NK-92 (cell line): ENCODE results near the gene ALK.

ENCODE experiments used
- DNase-seq: peaks from one replicate; lab custom pipeline; 2025; ENCODE audit not compliant: unreplicated experiment; lab: John Stamatoyannopoulos, UW

ALK gene

DNA sequence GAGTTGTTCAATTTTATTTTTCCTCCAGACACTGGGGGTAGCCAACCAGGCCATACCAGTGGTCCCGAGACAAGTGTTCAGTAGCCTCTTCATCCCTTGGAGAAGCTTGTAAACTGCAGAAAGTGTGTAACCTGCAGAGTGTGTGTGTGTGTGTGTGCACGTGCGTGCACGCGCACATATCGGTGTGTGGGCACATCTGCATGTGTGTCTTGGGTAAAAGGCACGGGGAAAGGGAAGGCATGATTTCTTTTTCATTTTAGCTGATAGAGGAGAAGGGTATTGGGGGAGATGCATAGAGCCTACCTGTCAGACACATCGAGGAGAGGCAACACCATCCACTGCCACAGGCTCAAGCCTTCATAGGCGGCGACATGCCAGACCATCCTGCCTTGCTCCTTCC, 624.8 kb downstream of the ALK start:
- no peak for DNase-seq

DNA sequence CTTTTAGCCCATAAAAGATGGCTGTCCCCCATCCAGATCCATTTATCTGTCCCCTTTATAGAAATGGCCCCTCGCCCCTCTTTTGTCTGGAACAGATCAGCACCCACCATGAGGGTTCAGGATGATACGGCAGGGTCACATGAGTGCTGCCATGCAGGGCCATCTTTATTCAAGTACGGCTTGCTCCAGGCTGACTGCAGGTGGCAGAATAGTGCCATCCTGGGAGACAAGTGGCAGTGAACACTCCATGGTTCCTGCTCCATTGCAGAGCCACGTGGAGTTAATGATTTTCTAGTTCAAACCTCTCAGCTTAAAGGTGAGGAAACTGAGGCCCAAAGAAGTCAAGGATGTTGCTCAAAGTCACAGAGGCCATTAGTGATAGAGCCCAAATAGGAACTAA, 625.5 kb downstream of the ALK start:
- no peak for DNase-seq

- no peak for DNase-seq
Measured at GRCh38 chr2:29293830-29294438, 627.5 kb downstream of the ALK start.

GRCh38 chr2:29290293-29291047, 630.9 kb downstream of the ALK start:
- DNase-seq = no peak

DNA sequence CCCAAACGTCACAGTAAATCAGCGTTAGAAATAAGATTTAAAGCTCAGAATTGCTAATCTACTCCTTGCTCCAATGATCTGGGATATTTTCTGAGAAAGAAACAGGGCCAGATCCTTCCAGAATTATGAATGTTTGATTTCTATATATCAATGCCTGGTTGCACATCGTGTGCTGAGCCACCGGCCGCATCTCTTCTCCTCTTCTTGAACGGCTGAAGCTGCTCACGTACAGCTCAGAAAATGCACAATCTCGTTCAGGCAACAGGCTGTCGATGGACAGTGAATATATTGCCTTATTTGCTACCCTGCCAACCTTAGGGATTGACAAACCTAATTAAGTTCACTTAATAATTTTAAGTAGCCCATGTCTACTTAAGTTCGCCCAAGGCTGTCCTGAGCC, 636.7 kb downstream of the ALK start:
- no peak for DNase-seq

DNA sequence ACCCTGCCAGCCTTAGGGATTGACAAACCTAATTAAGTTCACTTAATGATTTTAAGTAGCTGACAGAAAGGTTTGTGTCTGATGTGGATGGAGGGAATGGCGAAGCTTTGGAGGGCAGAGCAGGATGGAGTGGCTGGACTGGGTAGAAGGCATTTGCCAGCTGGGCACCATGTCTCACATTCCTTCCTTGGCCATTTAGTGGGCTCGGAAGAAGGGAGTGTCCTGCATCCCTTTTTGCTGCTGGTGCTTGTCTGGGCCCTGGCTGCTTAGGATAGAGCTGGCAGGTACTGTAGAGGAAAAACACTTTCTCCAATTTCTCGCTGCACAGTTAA, 639.5 kb downstream of the ALK start:
- DNase-seq = no peak

- no peak for DNase-seq
Measured at GRCh38 chr2:29281086-29281915, 640.1 kb downstream of the ALK start.

DNA sequence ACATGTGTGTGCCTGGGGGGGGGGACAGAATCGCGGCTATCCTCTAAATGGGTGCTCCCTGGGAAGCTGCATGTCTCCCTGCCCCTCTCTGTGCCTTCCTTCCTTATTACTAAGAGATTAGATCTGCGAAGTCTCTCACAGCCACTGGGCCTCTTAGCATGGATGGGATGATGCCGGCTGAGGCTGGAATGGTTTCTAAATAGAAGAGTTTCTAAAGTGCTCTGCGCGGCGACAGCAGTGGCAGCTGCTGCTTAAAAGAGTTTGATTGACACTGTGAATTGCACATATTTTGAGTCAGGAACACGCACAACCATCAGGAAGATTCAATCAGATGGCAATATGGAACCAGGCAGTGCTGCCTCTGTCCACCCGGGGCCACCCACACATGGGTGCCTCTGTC, 642.4 kb downstream of the ALK start:
- no peak for DNase-seq

- no peak for DNase-seq
Measured at GRCh38 chr2:29276151-29276550, 645.2 kb downstream of the ALK start.

DNA sequence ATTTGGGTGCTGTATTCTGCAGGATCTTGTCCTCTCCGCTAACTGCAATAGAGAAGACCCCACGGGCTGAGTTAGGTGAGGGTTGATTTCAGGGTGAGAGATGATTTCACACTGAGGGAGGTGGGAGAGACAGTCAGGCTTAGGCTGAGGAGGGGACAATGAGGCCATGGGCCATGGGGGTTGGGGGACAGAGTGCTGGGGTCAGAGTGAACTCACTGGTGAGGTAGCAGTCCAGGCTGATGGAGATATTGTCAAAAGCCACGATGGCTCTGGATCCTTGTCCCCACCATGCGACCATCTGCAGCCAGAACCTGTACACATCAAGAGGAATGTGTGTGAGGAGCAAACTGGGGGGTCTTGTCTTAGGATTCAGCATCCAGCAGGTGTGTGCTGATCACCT, 646.2 kb downstream of the ALK start:
- no peak for DNase-seq

GRCh38 chr2:29273685-29274611, 647.4 kb downstream of the ALK start:
- no peak for DNase-seq

GRCh38 chr2:29273004-29273684, 648.2 kb downstream of the ALK start:
- DNase-seq = no peak

DNA sequence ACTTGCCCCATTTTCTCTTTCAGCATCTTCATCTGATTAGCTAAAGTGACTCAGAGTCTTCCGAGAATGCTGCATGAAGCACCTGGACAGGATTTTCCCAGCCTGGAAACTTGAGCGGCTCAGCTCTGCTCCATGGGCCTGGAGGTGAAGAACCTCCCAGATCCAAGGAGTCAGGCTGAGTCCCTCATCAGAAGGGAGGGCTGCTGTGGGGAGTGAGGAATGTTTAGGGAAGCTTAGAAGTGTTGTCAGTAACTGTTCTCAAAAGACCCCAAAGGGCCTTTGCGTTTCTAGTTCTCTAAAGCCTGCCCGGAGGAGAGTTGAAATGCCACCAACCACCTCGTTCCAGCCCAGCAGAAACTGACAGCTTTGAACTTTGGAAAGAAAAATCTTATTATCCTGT, 649.1 kb downstream of the ALK start:
- no peak for DNase-seq

GRCh38 chr2:29270701-29271121, 650.7 kb downstream of the ALK start:
- no peak for DNase-seq

GRCh38 chr2:29269765-29270109, 651.6 kb downstream of the ALK start:
- DNase-seq = no peak

GRCh38 chr2:29269095-29269764, 652.2 kb downstream of the ALK start:
- DNase-seq = no peak

DNA sequence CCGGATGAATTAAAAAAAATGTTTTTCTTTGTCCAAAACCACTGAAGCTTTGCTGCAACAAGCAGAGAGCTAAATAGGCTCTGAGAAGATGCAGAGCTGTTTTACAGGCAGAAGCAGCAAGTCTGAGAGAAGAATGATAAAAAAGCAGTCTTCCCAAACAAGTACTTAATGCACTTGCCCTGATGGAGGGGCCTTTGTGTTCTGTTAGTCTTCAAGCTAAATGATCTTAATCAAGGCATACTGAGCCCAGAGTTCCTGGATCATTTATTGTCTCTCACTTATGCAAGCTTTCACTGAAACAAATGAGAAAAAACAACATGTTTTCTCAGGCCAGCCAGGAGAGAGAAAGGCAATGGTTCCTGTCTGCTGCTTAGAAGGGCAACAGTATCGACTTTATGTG, 653.7 kb downstream of the ALK start:
- no peak for DNase-seq

GRCh38 chr2:29263886-29264285, 657.5 kb downstream of the ALK start:
- no peak for DNase-seq

- DNase-seq = no peak
Measured at GRCh38 chr2:29262681-29263260, 658.6 kb downstream of the ALK start.

GRCh38 chr2:29261003-29261402, 660.4 kb downstream of the ALK start:
- no peak for DNase-seq
